ENCODE results near the gene GAB1. TPM values are rescaled to one million over a fixed set of nuclear protein-coding genes. Genes with fewer than 3 reads are reported as not detected.

GAB1 gene
- total RNA-seq, 1 donor from 2014 or later, result 34.3 TPM

GRCh38 chr4:143393195-143393594 is 56.5 kb downstream of the GAB1 start:
- H3K4me3 Mint-ChIP-seq (ENCODE audit: low read depth), result no peak overlapping the region
- H3K9me3 Mint-ChIP-seq (ENCODE audit: low read depth), result no peaks in the 10 kb centered on the region
- no peaks in the 10 kb centered on the region for H3K36me3 Mint-ChIP-seq (ENCODE audit: insufficient read depth)
- peaks cover 26% of the 10 kb centered on the region for H3K4me1 Mint-ChIP-seq (ENCODE audit: low read depth)
- TF ChIP-seq CTCF (IDR thresholded peaks at IDR 0.05; ENCODE audit: unreplicated experiment), result no peak
- no peaks in the 10 kb centered on the region for H3K27me3 Mint-ChIP-seq
- no peak overlapping the region for H3K27ac Mint-ChIP-seq
- no peak for DNase-seq (ENCODE audit: low spot score, unreplicated experiment)

- Mint-ChIP-seq H3K27ac (no peak overlapping the region), H3K36me3 (ENCODE audit: insufficient read depth) (no peaks in the 10 kb centered on the region), H3K4me1 (ENCODE audit: low read depth) (peaks cover 17% of the 10 kb centered on the region), H3K27me3 (no peaks in the 10 kb centered on the region), H3K4me3 (ENCODE audit: low read depth) (no peak overlapping the region), H3K9me3 (ENCODE audit: low read depth) (no peaks in the 10 kb centered on the region)
- TF ChIP-seq CTCF (IDR thresholded peaks at IDR 0.05; ENCODE audit: unreplicated experiment), result no peak
- DNase-seq (ENCODE audit: low spot score, unreplicated experiment), result no peak
These were observed 58.2 kb downstream of the GAB1 start for GRCh38 chr4:143394739-143395453.

GRCh38 chr4:143396695-143397094 is 60.0 kb downstream of the GAB1 start:
- Mint-ChIP-seq H3K27ac (no peak overlapping the region), H3K36me3 (ENCODE audit: insufficient read depth) (no peaks in the 10 kb centered on the region), H3K4me3 (ENCODE audit: low read depth) (no peak overlapping the region), H3K4me1 (ENCODE audit: low read depth) (peaks cover 6% of the 10 kb centered on the region), H3K27me3 (no peaks in the 10 kb centered on the region), H3K9me3 (ENCODE audit: low read depth) (no peaks in the 10 kb centered on the region)
- TF ChIP-seq CTCF (IDR thresholded peaks at IDR 0.05; ENCODE audit: unreplicated experiment), result no peak
- DNase-seq (ENCODE audit: low spot score, unreplicated experiment), result no peak

- no peak for TF ChIP-seq CTCF (IDR thresholded peaks at IDR 0.05; ENCODE audit: unreplicated experiment)
- H3K4me3 Mint-ChIP-seq (ENCODE audit: low read depth), result no peak overlapping the region
- no peak for DNase-seq (ENCODE audit: low spot score, unreplicated experiment)
- no peak overlapping the region for H3K27ac Mint-ChIP-seq
- no peaks in the 10 kb centered on the region for H3K27me3 Mint-ChIP-seq
- H3K36me3 Mint-ChIP-seq (ENCODE audit: insufficient read depth), result no peaks in the 10 kb centered on the region
- H3K9me3 Mint-ChIP-seq (ENCODE audit: low read depth), result no peaks in the 10 kb centered on the region
- H3K4me1 Mint-ChIP-seq (ENCODE audit: low read depth), result peaks cover 6% of the 10 kb centered on the region
These were observed 60.7 kb downstream of the GAB1 start for GRCh38 chr4:143397335-143397734.

- no peak for DNase-seq (ENCODE audit: low spot score, unreplicated experiment)
- Mint-ChIP-seq H3K36me3 (ENCODE audit: insufficient read depth) (no peaks in the 10 kb centered on the region), H3K27me3 (no peaks in the 10 kb centered on the region), H3K9me3 (ENCODE audit: low read depth) (no peaks in the 10 kb centered on the region), H3K4me1 (ENCODE audit: low read depth) (peaks cover 6% of the 10 kb centered on the region), H3K4me3 (ENCODE audit: low read depth) (no peak overlapping the region), H3K27ac (no peak overlapping the region)
- no peak for TF ChIP-seq CTCF (IDR thresholded peaks at IDR 0.05; ENCODE audit: unreplicated experiment)
These were observed 61.2 kb downstream of the GAB1 start for GRCh38 chr4:143397887-143398286.
